Stimulated activated CD4-positive, alpha-beta T cell treated with anti-CD3 and anti-CD28 coated beads, Interleukin-1b, Interleukin-23, amount 100 ng/mL, for 48 hours (primary cell): ENCODE results near the gene CFAP410.
"Not testable (repeated sequence)": the region's sequence is repeated elsewhere in the genome, so short reads cannot be mapped to it uniquely, and the experiment has no call there.

Experiments used
- DNase-seq: peaks from one replicate; pipeline ENCODE4 v3.0.0-alpha.2; 2020

The CFAP410 gene

GRCh38 chr21:44296916-44297315 is 42.3 kb downstream of the CFAP410 start:
- no peak for DNase-seq

- no peak for DNase-seq
Measured at GRCh38 chr21:44296103-44296519, 43.1 kb downstream of the CFAP410 start.

GRCh38 chr21:44295646-44296045 is 43.5 kb downstream of the CFAP410 start:
- DNase-seq, result no peak

GRCh38 chr21:44295163-44295573 is 44.0 kb downstream of the CFAP410 start:
- DNase-seq, result no peak

GRCh38 chr21:44294391-44295162 is 44.6 kb downstream of the CFAP410 start:
- no peak for DNase-seq

- no peak for DNase-seq
Measured at GRCh38 chr21:44293551-44294231, 45.5 kb downstream of the CFAP410 start.

GRCh38 chr21:44292812-44293195 is 46.4 kb downstream of the CFAP410 start:
- DNase-seq, result no peak

- no peak for DNase-seq
Measured at GRCh38 chr21:44291936-44292811, 47.0 kb downstream of the CFAP410 start.

- DNase-seq, result no peak
Measured at GRCh38 chr21:44291078-44291935, 47.9 kb downstream of the CFAP410 start.

- no peak for DNase-seq
Measured at GRCh38 chr21:44290327-44291077, 48.7 kb downstream of the CFAP410 start.

- no peak for DNase-seq
Measured at GRCh38 chr21:44289381-44290010, 49.7 kb downstream of the CFAP410 start.

GRCh38 chr21:44288251-44289110 is 50.7 kb downstream of the CFAP410 start:
- DNase-seq, result no peak

- DNase-seq, result no peak
Measured at GRCh38 chr21:44286716-44287632, 52.2 kb downstream of the CFAP410 start.

GRCh38 chr21:44286086-44286715 is 53.0 kb downstream of the CFAP410 start:
- DNase-seq, result no peak

GRCh38 chr21:44285138-44285992 is 53.8 kb downstream of the CFAP410 start, which contains the start of gene AIRE:
AIRE (plus strand) TSS chr21:44285876; CDS start chr21:44286007, 131 bp downstream.
- DNase-seq, result no peak

- DNase-seq, result no peak
Measured at GRCh38 chr21:44283948-44284347, 55.2 kb downstream of the CFAP410 start.

- DNase-seq, result not testable (repeated sequence)
Measured at GRCh38 chr21:44283211-44283785, 55.9 kb downstream of the CFAP410 start.
